HEK293 (cell line): ENCODE data around the gene CIC.

Experiments
- CTCF ChIA-PET: fragments of 350-600 bp; formaldehyde crosslinking; extraction: SDS; loops from one replicate; lab custom pipeline; 2021; ENCODE audit warnings: antibody characterized with exemption; lab: Yijun Ruan, JAX
- POLR2A ChIA-PET: fragments of 300-600 bp; formaldehyde crosslinking; extraction: SDS; loops from one replicate; lab custom pipeline; 2020; ENCODE audit warnings: antibody characterized with exemption, inconsistent platforms; lab: Yijun Ruan, JAX
- H3K27ac ChIP-seq: fragments of 200-500 bp; sonication (Bioruptor generic); 2 replicates; pipeline ENCODE4 v1.5.1; 2014; ENCODE audit warnings: low read depth, low read length, control low read depth, inconsistent platforms; ENCODE audit errors: extremely low read depth
- H3K36me3 ChIP-seq, 2 experiments: fragments of 200-500 bp in 1 of 2; sonication (Bioruptor generic) in 1 of 2; 1 replicate in 1 of 2; 2 replicates in 1 of 2; pipeline ENCODE4 v1.5.1; 2014 to 2017; ENCODE audit warnings: inconsistent platforms in 2 of 2, low read length in 2 of 2; ENCODE audit not compliant: control insufficient read depth in 2 of 2, insufficient read depth in 1 of 2
- H3K4me1 ChIP-seq: fragments of 200-500 bp; sonication (Bioruptor generic); 2 replicates; pipeline ENCODE4 v1.5.1; 2014; ENCODE audit warnings: mild to moderate bottlenecking, low read length, inconsistent platforms; ENCODE audit not compliant: control insufficient read depth, insufficient read depth
- H3K4me3 ChIP-seq: 2 replicates; pipeline ENCODE4 v1.5.1; 2011; ENCODE audit warnings: low read depth, mild to moderate bottlenecking, control low read depth, low read length, moderate library complexity
- H3K9me3 ChIP-seq: fragments of 200-500 bp; sonication (Bioruptor generic); 2 replicates; pipeline ENCODE4 v1.5.1; 2014; ENCODE audit warnings: low read depth, low read length, inconsistent platforms; ENCODE audit not compliant: control insufficient read depth, insufficient read depth
- EGR2 ChIP-seq: fragments of 450-650 bp; formaldehyde crosslinking; IDR thresholded peaks from 2 replicates; pipeline ENCODE4 v1.5.1; 2016; ENCODE audit warnings: low read depth, missing biosample characterization, missing genetic modification characterization
- GLI4 ChIP-seq: fragments of 450-650 bp; formaldehyde crosslinking; IDR thresholded peaks from 2 replicates; pipeline ENCODE4 v1.5.1; 2016; ENCODE audit warnings: missing biosample characterization, missing genetic modification characterization
- PRDM2 ChIP-seq: fragments of 450-650 bp; formaldehyde crosslinking; IDR thresholded peaks from 2 replicates; pipeline ENCODE4 v1.5.1; 2016; ENCODE audit warnings: missing biosample characterization, missing genetic modification characterization, borderline replicate concordance
- REPIN1 ChIP-seq: fragments of 450-650 bp; formaldehyde crosslinking; IDR thresholded peaks from 2 replicates; pipeline ENCODE4 v1.5.1; 2017; ENCODE audit warnings: missing biosample characterization, missing genetic modification characterization, low read depth
- ZBTB20 ChIP-seq: fragments of 450-650 bp; formaldehyde crosslinking; IDR thresholded peaks from 2 replicates; pipeline ENCODE4 v1.5.1; 2016; ENCODE audit warnings: missing biosample characterization, missing genetic modification characterization
- ZFHX2 ChIP-seq: fragments of 450-650 bp; formaldehyde crosslinking; conservative IDR thresholded peaks from 2 replicates; pipeline ENCODE4 v1.5.1; 2016; ENCODE audit warnings: missing biosample characterization, missing genetic modification characterization
- ZFP3 ChIP-seq: fragments of 450-650 bp; formaldehyde crosslinking; IDR thresholded peaks from 2 replicates; pipeline ENCODE4 v1.5.1; 2016; ENCODE audit warnings: low read depth, missing biosample characterization, missing genetic modification characterization
- ZFP41 ChIP-seq: fragments of 450-650 bp; formaldehyde crosslinking; IDR thresholded peaks from 2 replicates; pipeline ENCODE4 v1.5.1; 2016; ENCODE audit warnings: missing biosample characterization, missing genetic modification characterization, borderline replicate concordance
- ZNF274 ChIP-seq, 2 experiments: fragments of 200-500 bp in 1 of 2; fragments of 450-650 bp in 1 of 2; sonication (Bioruptor generic) in 1 of 2; formaldehyde crosslinking in 1 of 2; IDR thresholded peaks; 2 replicates each; pipeline versions ENCODE4 v1.5.1 to v1.6.1; 2014 to 2016; ENCODE audit warnings: borderline replicate concordance in 1 of 2, inconsistent platforms in 1 of 2, low read length in 1 of 2, missing biosample characterization in 1 of 2, missing genetic modification characterization in 1 of 2
- ZNF324 ChIP-seq: fragments of 450-650 bp; formaldehyde crosslinking; IDR thresholded peaks from 2 replicates; pipeline ENCODE4 v1.5.1; 2016; ENCODE audit warnings: missing biosample characterization, missing genetic modification characterization
- ZNF335 ChIP-seq: fragments of 450-650 bp; formaldehyde crosslinking; conservative IDR thresholded peaks from 2 replicates; pipeline ENCODE4 v1.5.1; 2016; ENCODE audit warnings: missing biosample characterization, missing genetic modification characterization
- ZNF350 ChIP-seq: fragments of 450-650 bp; formaldehyde crosslinking; IDR thresholded peaks from 2 replicates; pipeline ENCODE4 v1.5.0; 2017; ENCODE audit warnings: missing biosample characterization, mild to moderate bottlenecking, missing genetic modification characterization
- ZNF394 ChIP-seq: fragments of 450-650 bp; formaldehyde crosslinking; IDR thresholded peaks from 2 replicates; pipeline ENCODE4 v1.5.1; 2016; ENCODE audit warnings: missing biosample characterization, missing genetic modification characterization, mild to moderate bottlenecking, moderate library complexity, borderline replicate concordance
- ZNF624 ChIP-seq: fragments of 450-650 bp; formaldehyde crosslinking; IDR thresholded peaks from 2 replicates; pipeline ENCODE4 v1.5.1; 2017; ENCODE audit warnings: missing biosample characterization, missing genetic modification characterization
- ZNF664 ChIP-seq: fragments of 450-650 bp; formaldehyde crosslinking; IDR thresholded peaks from 2 replicates; pipeline ENCODE4 v1.5.1; 2016; ENCODE audit warnings: missing biosample characterization, missing genetic modification characterization
- TF ChIP-seq, protein P1 (sequence below): fragments of 450-650 bp; formaldehyde crosslinking; IDR thresholded peaks from 2 replicates; pipeline ENCODE4 v1.5.1; 2016; ENCODE audit warnings: missing biosample characterization, missing genetic modification characterization
- TF ChIP-seq, protein P2 (sequence below): fragments of 450-650 bp; IDR thresholded peaks from 2 replicates; pipeline ENCODE4 v1.5.1; 2018; ENCODE audit warnings: missing biosample characterization, missing genetic modification characterization
- TF ChIP-seq, protein P3 (sequence below): fragments of 450-650 bp; formaldehyde crosslinking; IDR thresholded peaks from 2 replicates; pipeline ENCODE4 v1.5.1; 2016; ENCODE audit warnings: missing biosample characterization, missing genetic modification characterization

The CIC gene

GRCh38 chr19:42325896-42326771 lies 57.1 kb downstream of the CIC start (continued):
- TF ChIP-seq ZFP41 (tag by site-specific recombination) (no peak), ZNF394 (tag by site-specific recombination) (no peak), ZNF350 (tag by site-specific recombination) (no peak)
- TF ChIP-seq, all 188 proteins: peak for 9

DNA sequence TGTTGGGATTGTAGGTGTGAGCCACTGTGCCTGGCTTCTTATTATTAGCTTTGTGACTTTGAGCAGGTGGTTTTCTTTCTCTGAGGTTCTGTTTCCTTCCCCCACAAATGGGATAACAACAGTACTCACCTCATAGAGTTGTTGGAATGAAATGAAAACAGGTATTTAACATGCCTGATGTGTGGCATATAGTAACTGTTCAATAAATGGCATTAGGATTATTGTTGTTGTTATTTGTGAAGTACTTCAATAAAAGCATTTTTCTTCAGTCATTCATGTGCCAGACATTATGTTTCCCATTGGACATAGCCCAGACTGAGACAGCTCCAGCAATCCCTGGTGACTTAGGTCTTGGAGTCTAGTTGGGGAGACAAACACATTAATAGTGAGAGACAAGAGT lies 57.9 kb downstream of the CIC start:
- TF ChIP-seq ZNF664 (tag by site-specific recombination), result peak; percentile 97
- TF ChIP-seq REPIN1 (tag by site-specific recombination), result no peak
- peak; percentile 43; the same call in 1 of the 2 replicates for TF ChIP-seq ZNF335
- ChIA-PET POLR2A (interaction anchor here (1.5 kb wide), 2 partner anchors 25 to 44 kb away, joined by 3 read pairs; partner anchors contain the start of gene PAFAH1B3), CTCF (interaction anchor here (1.0 to 1.8 kb wide), 5 partner anchors 16 to 113 kb away, joined by 3 to 7 read pairs (median 5); no protein-coding TSS in a partner anchor)
- H3K36me3 ChIP-seq, result no peaks in the 10 kb centered on the region; a peak in 1 of 3 replicates
- H3K9me3 ChIP-seq, result no peaks in the 10 kb centered on the region
- peak overlapping the region; percentile 67 for H3K4me3 ChIP-seq
- peak overlapping the region; percentile 92; the same call in 1 of the 2 replicates for H3K27ac ChIP-seq
- peaks cover 43% of the 10 kb centered on the region for H3K4me1 ChIP-seq

DNA sequence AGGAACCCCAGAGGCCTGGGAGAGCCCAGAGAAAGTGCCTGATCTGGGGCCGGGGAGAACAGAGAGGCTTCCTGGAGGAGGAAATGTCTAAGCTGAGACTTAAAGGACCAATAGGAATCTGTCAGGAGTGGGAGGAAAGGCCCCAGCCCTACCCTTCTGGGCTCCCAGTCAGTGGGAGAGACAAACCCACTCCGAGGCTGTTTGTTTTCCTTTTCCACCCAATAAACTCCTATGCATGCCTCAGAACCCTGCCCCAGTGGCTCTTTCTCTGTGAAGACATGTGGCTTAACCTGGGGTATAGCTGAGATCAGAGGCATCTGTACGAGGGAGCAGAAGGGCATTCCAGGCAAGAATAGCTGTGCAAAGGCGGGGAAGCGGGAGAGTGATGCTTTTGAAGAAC lies 58.3 kb downstream of the CIC start:
- no peak overlapping the region for H3K4me3 ChIP-seq
- no peaks in the 10 kb centered on the region for H3K9me3 ChIP-seq
- CTCF ChIA-PET, result interaction anchor here (0.6 to 1.8 kb wide), 7 partner anchors 16 to 201 kb away, joined by 3 to 7 read pairs (median 4); partner anchors contain the start of genes CEACAM1 and PAFAH1B3
- POLR2A ChIA-PET, result interaction anchor here (0.8 to 1.5 kb wide), 3 partner anchors 14 to 44 kb away, joined by 3 read pairs; partner anchors contain the start of gene PAFAH1B3
- H3K36me3 ChIP-seq, result no peaks in the 10 kb centered on the region; a peak in 1 of 3 replicates
- peaks cover 43% of the 10 kb centered on the region for H3K4me1 ChIP-seq
- peak overlapping the region; percentile 92; the same call in 1 of the 2 replicates for H3K27ac ChIP-seq
- TF ChIP-seq, protein P1, sequence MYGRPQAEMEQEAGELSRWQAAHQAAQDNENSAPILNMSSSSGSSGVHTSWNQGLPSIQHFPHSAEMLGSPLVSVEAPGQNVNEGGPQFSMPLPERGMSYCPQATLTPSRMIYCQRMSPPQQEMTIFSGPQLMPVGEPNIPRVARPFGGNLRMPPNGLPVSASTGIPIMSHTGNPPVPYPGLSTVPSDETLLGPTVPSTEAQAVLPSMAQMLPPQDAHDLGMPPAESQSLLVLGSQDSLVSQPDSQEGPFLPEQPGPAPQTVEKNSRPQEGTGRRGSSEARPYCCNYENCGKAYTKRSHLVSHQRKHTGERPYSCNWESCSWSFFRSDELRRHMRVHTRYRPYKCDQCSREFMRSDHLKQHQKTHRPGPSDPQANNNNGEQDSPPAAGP, result no peak
- TF ChIP-seq ZNF324 (tag by site-specific recombination) (no peak), ZNF274 (IDR thresholded peaks at IDR 0.05; ENCODE audit: low read length) (no peak), ZNF274 (tag by site-specific recombination; IDR thresholded peaks at IDR 0.05; ENCODE audit: borderline replicate concordance) (no peak), PRDM2 (tag by site-specific recombination) (no peak), ZNF624 (no peak), ZFP3 (tag by site-specific recombination) (peak; percentile 98), ZFHX2 (peak; percentile 93), EGR2 (tag by site-specific recombination) (peak; percentile 94), GLI4 (tag by site-specific recombination) (no peak), ZBTB20 (tag by site-specific recombination) (no peak)
- TF ChIP-seq, protein P2, sequence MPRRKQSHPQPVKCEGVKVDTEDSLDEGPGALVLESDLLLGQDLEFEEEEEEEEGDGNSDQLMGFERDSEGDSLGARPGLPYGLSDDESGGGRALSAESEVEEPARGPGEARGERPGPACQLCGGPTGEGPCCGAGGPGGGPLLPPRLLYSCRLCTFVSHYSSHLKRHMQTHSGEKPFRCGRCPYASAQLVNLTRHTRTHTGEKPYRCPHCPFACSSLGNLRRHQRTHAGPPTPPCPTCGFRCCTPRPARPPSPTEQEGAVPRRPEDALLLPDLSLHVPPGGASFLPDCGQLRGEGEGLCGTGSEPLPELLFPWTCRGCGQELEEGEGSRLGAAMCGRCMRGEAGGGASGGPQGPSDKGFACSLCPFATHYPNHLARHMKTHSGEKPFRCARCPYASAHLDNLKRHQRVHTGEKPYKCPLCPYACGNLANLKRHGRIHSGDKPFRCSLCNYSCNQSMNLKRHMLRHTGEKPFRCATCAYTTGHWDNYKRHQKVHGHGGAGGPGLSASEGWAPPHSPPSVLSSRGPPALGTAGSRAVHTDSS (tag by site-specific recombination), result no peak
- TF ChIP-seq, protein P3, sequence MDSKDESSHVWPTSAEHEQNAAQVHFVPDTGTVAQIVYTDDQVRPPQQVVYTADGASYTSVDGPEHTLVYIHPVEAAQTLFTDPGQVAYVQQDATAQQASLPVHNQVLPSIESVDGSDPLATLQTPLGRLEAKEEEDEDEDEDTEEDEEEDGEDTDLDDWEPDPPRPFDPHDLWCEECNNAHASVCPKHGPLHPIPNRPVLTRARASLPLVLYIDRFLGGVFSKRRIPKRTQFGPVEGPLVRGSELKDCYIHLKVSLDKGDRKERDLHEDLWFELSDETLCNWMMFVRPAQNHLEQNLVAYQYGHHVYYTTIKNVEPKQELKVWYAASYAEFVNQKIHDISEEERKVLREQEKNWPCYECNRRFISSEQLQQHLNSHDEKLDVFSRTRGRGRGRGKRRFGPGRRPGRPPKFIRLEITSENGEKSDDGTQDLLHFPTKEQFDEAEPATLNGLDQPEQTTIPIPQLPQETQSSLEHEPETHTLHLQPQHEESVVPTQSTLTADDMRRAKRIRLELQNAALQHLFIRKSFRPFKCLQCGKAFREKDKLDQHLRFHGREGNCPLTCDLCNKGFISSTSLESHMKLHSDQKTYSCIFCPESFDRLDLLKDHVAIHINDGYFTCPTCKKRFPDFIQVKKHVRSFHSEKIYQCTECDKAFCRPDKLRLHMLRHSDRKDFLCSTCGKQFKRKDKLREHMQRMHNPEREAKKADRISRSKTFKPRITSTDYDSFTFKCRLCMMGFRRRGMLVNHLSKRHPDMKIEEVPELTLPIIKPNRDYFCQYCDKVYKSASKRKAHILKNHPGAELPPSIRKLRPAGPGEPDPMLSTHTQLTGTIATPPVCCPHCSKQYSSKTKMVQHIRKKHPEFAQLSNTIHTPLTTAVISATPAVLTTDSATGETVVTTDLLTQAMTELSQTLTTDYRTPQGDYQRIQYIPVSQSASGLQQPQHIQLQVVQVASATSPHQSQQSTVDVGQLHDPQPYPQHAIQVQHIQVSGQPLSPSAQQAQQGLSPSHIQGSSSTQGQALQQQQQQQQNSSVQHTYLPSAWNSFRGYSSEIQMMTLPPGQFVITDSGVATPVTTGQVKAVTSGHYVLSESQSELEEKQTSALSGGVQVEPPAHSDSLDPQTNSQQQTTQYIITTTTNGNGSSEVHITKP (tag by site-specific recombination), result no peak
